Prostate gland (tissue), 2 donors: ENCODE results near the gene HNRNPF. TPM values are rescaled to one million over a fixed set of nuclear protein-coding genes. Genes with fewer than 3 reads are reported as not detected.

Experiments
- DNase-seq: peaks from one replicate; pipeline ENCODE4 v3.0.0-alpha.2; 2019; ENCODE audit warnings: low spot score
- H3K27ac ChIP-seq, 2 donors: fragments of 200-600 bp; sonication (generic); 2 replicates each; pipeline ENCODE4 v1.5.1; 2017 to 2019
- H3K27me3 ChIP-seq: fragments of 200-600 bp; sonication (generic); replicated peaks from 2 replicates; pipeline ENCODE4 v1.5.1; 2019; ENCODE audit not compliant: insufficient read depth
- H3K36me3 ChIP-seq, 2 donors: fragments of 200-600 bp; sonication (generic); 1 replicate in 1 of 2; 2 replicates in 1 of 2; pipeline versions ENCODE4 v1.5.1 to v1.8.1; 2017 to 2019
- H3K4me1 ChIP-seq: fragments of 200-600 bp; sonication (generic); replicated peaks from 2 replicates; pipeline ENCODE4 v1.5.1; 2019
- H3K4me3 ChIP-seq, 2 donors: fragments of 200-600 bp; sonication (generic); 2 replicates each; pipeline ENCODE4 v1.5.1; 2017 to 2019
- H3K9me3 ChIP-seq: fragments of 200-600 bp; sonication (generic); 2 replicates; pipeline ENCODE4 v1.5.1; 2017
- CTCF ChIP-seq, 4 experiments: fragments of 200-600 bp in 2 of 4; fragments of 450-650 bp in 2 of 4; sonication (generic) in 2 of 4; IDR thresholded peaks; 1 replicate in 3 of 4; 2 replicates in 1 of 4; pipeline ENCODE4 v1.5.1; 2016 to 2019; ENCODE audit warnings: antibody characterized with exemption in 4 of 4, mild to moderate bottlenecking in 2 of 4, moderate library complexity in 2 of 4
- POLR2A ChIP-seq: fragments of 450-650 bp; IDR thresholded peaks from one replicate; pipeline ENCODE4 v1.6.1; 2016; ENCODE audit warnings: antibody characterized with exemption, mild to moderate bottlenecking
- POLR2AphosphoS5 ChIP-seq: sonication (generic); formaldehyde crosslinking; IDR thresholded peaks from one replicate; pipeline ENCODE4 v1.6.1; 2017; ENCODE audit warnings: antibody characterized with exemption
- WGBS: methylation state at CpG from one replicate; pipeline ENCODE4 v1.1.5; 2018; 5-methylcytosine and 5-hydroxymethylcytosine counted together
- intact Hi-C: fragments of 100-400 bp; cut with DNase I; formaldehyde crosslinking; loops from one replicate; pipeline ENCODE4 v1.14.2; 2022
- total RNA-seq, 2 donors: library from RNA; depleted of rRNA; stranded (reverse); fragments of >200 nt; gene quantifications; one replicate each; pipeline ENCODE4 v1.1.0, GENCODE V29; 2016

Gene HNRNPF
- total RNA-seq, 2 donors from 2014 or later = 175 to 199 TPM

GRCh38 chr10:43373461-43373860, 35.5 kb downstream of the HNRNPF start:
- Histone ChIP-seq H3K9me3 (no peaks in the 10 kb centered on the region), H3K4me1 (no peaks in the 10 kb centered on the region), H3K27me3 (no peaks in the 10 kb centered on the region), H3K36me3 (no peaks in the 10 kb centered on the region), H3K4me3 (no peak overlapping the region), H3K27ac (no peak overlapping the region)
- WGBS = 57% methylated on average over 5 of the region's 5 CpGs
- no peak for TF ChIP-seq CTCF (IDR thresholded peaks at IDR 0.05)
- TF ChIP-seq POLR2A = no peak
- TF ChIP-seq POLR2AphosphoS5 = no peak
- no peak for DNase-seq
- intact Hi-C loops = no loop called here

GRCh38 chr10:43372765-43373361, 36.1 kb downstream of the HNRNPF start:
- H3K36me3 ChIP-seq = no peaks in the 10 kb centered on the region
- WGBS = 93% methylated on average over 1 of the region's 1 CpG

GRCh38 chr10:43371418-43371817, 37.6 kb downstream of the HNRNPF start, which contains the start of gene FXYD4:
TSS of gene FXYD4 (plus strand) at chr10:43371636. CDS start at chr10:43373747, 2,111 bp downstream.
- Histone ChIP-seq H3K9me3 (no peaks in the 10 kb centered on the region), H3K36me3 (no peaks in the 10 kb centered on the region), H3K27me3 (no peaks in the 10 kb centered on the region), H3K4me1 (no peaks in the 10 kb centered on the region), H3K27ac (no peak within 1 kb of the TSS), H3K4me3 (no peak within 1 kb of the TSS)
- intact Hi-C loops = no loop called here
- no peak for TF ChIP-seq CTCF (IDR thresholded peaks at IDR 0.05)
- TF ChIP-seq POLR2AphosphoS5 = no peak
- 78% methylated on average over 13 of the region's 13 CpGs for WGBS
- no peak for DNase-seq

More at GRCh38 chr10:43372765-43373361, 36.1 kb downstream of the HNRNPF start:
- DNase-seq = no peak
- no peak overlapping the region for H3K4me3 ChIP-seq
- intact Hi-C loops = no loop called here
- no peak for TF ChIP-seq POLR2A
- TF ChIP-seq CTCF (IDR thresholded peaks at IDR 0.05) = no peak
- no peak for TF ChIP-seq POLR2AphosphoS5
- no peak overlapping the region for H3K27ac ChIP-seq
- H3K9me3 ChIP-seq = no peaks in the 10 kb centered on the region
- H3K4me1 ChIP-seq = no peaks in the 10 kb centered on the region
- H3K27me3 ChIP-seq = no peaks in the 10 kb centered on the region

GRCh38 chr10:43370671-43371215, 38.2 kb downstream of the HNRNPF start:
- Histone ChIP-seq H3K4me3 (no peak overlapping the region), H3K9me3 (no peaks in the 10 kb centered on the region), H3K36me3 (no peaks in the 10 kb centered on the region), H3K27ac (no peak overlapping the region), H3K4me1 (no peaks in the 10 kb centered on the region), H3K27me3 (no peaks in the 10 kb centered on the region)
- no peak for TF ChIP-seq POLR2A
- no peak for TF ChIP-seq CTCF (IDR thresholded peaks at IDR 0.05)
- intact Hi-C loops = no loop called here
- WGBS = 92% methylated on average over 8 of the region's 9 CpGs
- no peak for DNase-seq

- Histone ChIP-seq H3K9me3 (no peaks in the 10 kb centered on the region), H3K4me1 (no peaks in the 10 kb centered on the region), H3K36me3 (no peaks in the 10 kb centered on the region), H3K27ac (no peak overlapping the region), H3K27me3 (no peaks in the 10 kb centered on the region), H3K4me3 (no peak overlapping the region)
- no peak for DNase-seq
- 94% methylated on average over 4 of the region's 4 CpGs for WGBS
- TF ChIP-seq POLR2A (no peak), POLR2AphosphoS5 (no peak), CTCF (IDR thresholded peaks at IDR 0.05) (no peak)
- intact Hi-C loops = no loop called here
These were observed 39.1 kb downstream of the HNRNPF start for GRCh38 chr10:43369921-43370320.
